WTC11 (cell line): Measurements from ENCODE around the gene KAZN. TPM values are rescaled to one million over a fixed set of nuclear protein-coding genes. Genes with fewer than 3 reads are reported as not detected.

Experiments
- ATAC-seq: fragments of 200-7000 bp; cut with Tn5 transposase; 2 replicates; pipeline ENCODE4 v1.10.0; 2021; ENCODE audit warnings: mild to moderate bottlenecking, moderate library complexity
- CTCF ChIA-PET: fragments of 300-600 bp; sonication (Branson Sonifier 250); formaldehyde crosslinking; loops from one replicate; lab custom pipeline; 2021; ENCODE audit warnings: antibody characterized with exemption; lab: Charles Lee
- POLR2A ChIA-PET: fragments of 350-600 bp; sonication (Branson Sonifier 250); formaldehyde crosslinking; loops from one replicate; lab custom pipeline; 2021; ENCODE audit warnings: antibody characterized with exemption; lab: Charles Lee
- DNase-seq: peaks from one replicate; pipeline ENCODE4 v3.0.0; 2021; ENCODE audit warnings: low spot score
- H3K27ac Mint-ChIP-seq: 2 replicates; pipeline ENCODE4 v1.8.0; 2021; ENCODE audit warnings: mixed read lengths
- H3K27me3 Mint-ChIP-seq: 2 replicates; pipeline ENCODE4 v1.8.0; 2021; ENCODE audit warnings: low read depth, mild to moderate bottlenecking, moderate library complexity, mixed read lengths
- H3K36me3 Mint-ChIP-seq: 2 replicates; pipeline ENCODE4 v1.8.0; 2021; ENCODE audit warnings: mixed read lengths
- H3K4me1 Mint-ChIP-seq: 2 replicates; pipeline ENCODE4 v1.8.0; 2022; ENCODE audit warnings: mixed read lengths
- H3K4me3 Mint-ChIP-seq: 2 replicates; pipeline ENCODE4 v1.8.0; 2021; ENCODE audit warnings: mild to moderate bottlenecking, moderate library complexity, mixed read lengths
- H3K9me3 Mint-ChIP-seq: 2 replicates; pipeline ENCODE4 v1.8.0; 2021; ENCODE audit warnings: mixed read lengths
- AFF4 ChIP-seq: sonication (generic); formaldehyde crosslinking; IDR thresholded peaks from 2 replicates; pipeline ENCODE4 v1.8.1; 2023; ENCODE audit warnings: mild to moderate bottlenecking, missing genetic modification reagents, borderline replicate concordance
- ATF1 ChIP-seq: sonication (generic); formaldehyde crosslinking; IDR thresholded peaks from 2 replicates; pipeline ENCODE4 v1.8.1; 2023; ENCODE audit warnings: mild to moderate bottlenecking, moderate library complexity, missing genetic modification reagents
- CREB1 ChIP-seq: sonication (generic); formaldehyde crosslinking; IDR thresholded peaks from 2 replicates; pipeline ENCODE4 v1.8.0; 2023; ENCODE audit warnings: mild to moderate bottlenecking, missing genetic modification reagents
- ETV6 ChIP-seq: sonication (generic); formaldehyde crosslinking; IDR thresholded peaks from 2 replicates; pipeline ENCODE4 v1.8.1; 2022; ENCODE audit warnings: mild to moderate bottlenecking, missing genetic modification reagents
- FOXP1 ChIP-seq: sonication (generic); formaldehyde crosslinking; IDR thresholded peaks from 2 replicates; pipeline ENCODE4 v1.8.0; 2022; ENCODE audit warnings: missing genetic modification reagents, mild to moderate bottlenecking, moderate library complexity, borderline replicate concordance
- GABPB1 ChIP-seq: sonication (generic); formaldehyde crosslinking; IDR thresholded peaks from 2 replicates; pipeline ENCODE4 v1.8.1; 2023; ENCODE audit warnings: mild to moderate bottlenecking, missing genetic modification reagents
- JAZF1 ChIP-seq: fragments of 250-450 bp; sonication (Bioruptor Pico); IDR thresholded peaks from 2 replicates; pipeline ENCODE4 v1.9.0; 2021; ENCODE audit warnings: moderate library complexity, mild to moderate bottlenecking, inconsistent platforms
- MXD4 ChIP-seq: fragments of 250-450 bp; sonication (Bioruptor Pico); IDR thresholded peaks from 2 replicates; pipeline ENCODE4 v1.8.0; 2021; ENCODE audit warnings: mild to moderate bottlenecking, moderate library complexity, borderline replicate concordance
- NFATC4 ChIP-seq: fragments of 250-450 bp; sonication (Bioruptor Pico); IDR thresholded peaks from 2 replicates; pipeline ENCODE4 v1.9.0; 2021; ENCODE audit warnings: mild to moderate bottlenecking
- SMAD4 ChIP-seq: sonication (generic); formaldehyde crosslinking; IDR thresholded peaks from 2 replicates; pipeline ENCODE4 v1.8.0; 2022; ENCODE audit warnings: mild to moderate bottlenecking, missing genetic modification reagents
- TCF7 ChIP-seq: sonication (generic); formaldehyde crosslinking; IDR thresholded peaks from 2 replicates; pipeline ENCODE4 v1.8.0; 2022; ENCODE audit warnings: mild to moderate bottlenecking, low read depth, missing genetic modification reagents, moderate library complexity
- USF2 ChIP-seq: sonication (generic); formaldehyde crosslinking; IDR thresholded peaks from 2 replicates; pipeline ENCODE4 v1.8.1; 2023; ENCODE audit warnings: mild to moderate bottlenecking, missing genetic modification reagents, moderate library complexity
- ZBTB21 ChIP-seq: sonication (generic); formaldehyde crosslinking; IDR thresholded peaks from 2 replicates; pipeline ENCODE4 v1.8.1; 2023; ENCODE audit warnings: mild to moderate bottlenecking, missing genetic modification reagents, borderline replicate concordance
- ZNF423 ChIP-seq: fragments of 250-450 bp; sonication (Bioruptor Pico); IDR thresholded peaks from 2 replicates; pipeline ENCODE4 v2.1.2; 2022; ENCODE audit warnings: mild to moderate bottlenecking, moderate library complexity
- total RNA-seq: library from RNA; stranded (reverse); gene quantifications from 3 replicates; pipeline ENCODE4 v1.2.3, GENCODE V29; 2021
- TF ChIP-seq, protein P1 (sequence below): fragments of 250-450 bp; sonication (Bioruptor Pico); conservative IDR thresholded peaks from 2 replicates; pipeline ENCODE4 v1.9.0; 2021; ENCODE audit warnings: mild to moderate bottlenecking
- TF ChIP-seq, protein P2 (sequence below): sonication (generic); formaldehyde crosslinking; IDR thresholded peaks from 2 replicates; pipeline ENCODE4 v1.8.0; 2023; ENCODE audit warnings: mild to moderate bottlenecking, missing genetic modification reagents

The KAZN gene
- total RNA-seq, 1 experiment from 2014 or later: 19.9 TPM

DNA sequence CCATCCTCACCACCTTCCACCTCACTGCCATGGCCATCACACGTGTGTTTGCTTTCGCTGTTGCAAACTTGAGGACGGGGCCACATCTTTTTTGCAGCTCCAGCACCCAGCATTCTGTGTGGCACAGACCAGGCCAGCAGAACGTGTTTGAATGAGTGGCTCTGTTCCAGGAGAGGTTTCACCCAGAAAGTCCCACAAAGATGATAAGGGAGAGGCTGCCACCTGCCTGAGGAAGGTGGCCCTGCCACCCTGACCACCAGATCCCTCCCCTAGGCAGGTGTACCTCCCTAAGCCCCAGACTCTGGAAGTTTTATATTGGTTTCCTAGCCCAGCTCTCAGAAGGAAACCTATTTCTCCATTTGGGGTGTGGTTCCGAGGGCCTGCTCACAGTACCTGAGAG is 252.1 kb downstream of the KAZN start:
- peak; percentile 73 for ATAC-seq

More for the DNA sequence above, 252.1 kb downstream of the KAZN start:
- no peak overlapping the region for H3K27ac Mint-ChIP-seq
- no peak overlapping the region for H3K4me3 Mint-ChIP-seq
- no peaks in the 10 kb centered on the region for H3K36me3 Mint-ChIP-seq
- peaks cover 1% of the 10 kb centered on the region for H3K9me3 Mint-ChIP-seq
- H3K27me3 Mint-ChIP-seq: no peaks in the 10 kb centered on the region
- no peak for TF ChIP-seq TCF7 (CRISPR knock-in tag)
- TF ChIP-seq SMAD4 (CRISPR knock-in tag): no peak
- TF ChIP-seq USF2: no peak
- no peak for TF ChIP-seq ZBTB21 (CRISPR knock-in tag)
- no peak for TF ChIP-seq GABPB1 (CRISPR knock-in tag)
- TF ChIP-seq, protein P1, sequence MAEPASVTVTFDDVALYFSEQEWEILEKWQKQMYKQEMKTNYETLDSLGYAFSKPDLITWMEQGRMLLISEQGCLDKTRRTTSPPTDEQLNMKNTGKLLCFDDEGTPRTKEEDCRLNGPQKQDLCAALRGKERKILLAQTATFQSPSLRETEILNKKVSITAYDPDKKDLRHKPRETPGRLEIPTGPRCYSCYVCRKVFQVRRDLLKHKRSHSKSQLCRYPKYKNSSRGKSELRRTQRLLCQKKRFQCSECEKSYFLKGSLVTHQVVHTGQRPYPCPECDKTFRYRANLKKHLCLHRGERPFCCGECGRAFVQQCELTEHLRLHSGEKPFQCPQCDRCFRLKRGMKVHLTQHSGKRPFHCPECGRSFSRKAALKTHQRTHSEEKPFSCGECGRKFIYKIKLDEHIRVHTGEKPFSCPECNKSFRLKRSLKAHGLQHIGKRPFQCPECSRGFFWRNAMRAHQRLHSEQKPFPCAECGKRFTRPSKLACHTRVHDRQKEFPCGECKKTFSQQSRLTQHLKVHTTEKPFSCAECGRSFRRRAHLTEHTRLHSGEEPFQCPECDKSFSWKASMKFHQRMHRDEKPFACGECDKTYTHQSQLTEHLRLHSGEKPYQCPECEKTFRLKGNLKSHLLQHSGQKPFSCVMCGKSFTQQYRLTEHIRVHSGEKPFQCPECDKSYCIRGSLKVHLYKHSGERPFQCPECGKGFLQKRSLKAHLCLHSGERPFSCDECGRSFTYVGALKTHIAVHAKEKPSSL: no peak
- TF ChIP-seq ATF1 (CRISPR knock-in tag): no peak
- TF ChIP-seq JAZF1 (CRISPR knock-in tag): no peak
- no peak for TF ChIP-seq NFATC4 (CRISPR knock-in tag)
- TF ChIP-seq MXD4 (CRISPR knock-in tag): no peak
- no peak for TF ChIP-seq AFF4 (CRISPR knock-in tag)
- no peak for TF ChIP-seq CREB1 (CRISPR knock-in tag)
- TF ChIP-seq ETV6 (CRISPR knock-in tag): no peak
- TF ChIP-seq FOXP1 (CRISPR knock-in tag): no peak
- TF ChIP-seq ZNF423 (CRISPR knock-in tag): no peak
- TF ChIP-seq, protein P2, sequence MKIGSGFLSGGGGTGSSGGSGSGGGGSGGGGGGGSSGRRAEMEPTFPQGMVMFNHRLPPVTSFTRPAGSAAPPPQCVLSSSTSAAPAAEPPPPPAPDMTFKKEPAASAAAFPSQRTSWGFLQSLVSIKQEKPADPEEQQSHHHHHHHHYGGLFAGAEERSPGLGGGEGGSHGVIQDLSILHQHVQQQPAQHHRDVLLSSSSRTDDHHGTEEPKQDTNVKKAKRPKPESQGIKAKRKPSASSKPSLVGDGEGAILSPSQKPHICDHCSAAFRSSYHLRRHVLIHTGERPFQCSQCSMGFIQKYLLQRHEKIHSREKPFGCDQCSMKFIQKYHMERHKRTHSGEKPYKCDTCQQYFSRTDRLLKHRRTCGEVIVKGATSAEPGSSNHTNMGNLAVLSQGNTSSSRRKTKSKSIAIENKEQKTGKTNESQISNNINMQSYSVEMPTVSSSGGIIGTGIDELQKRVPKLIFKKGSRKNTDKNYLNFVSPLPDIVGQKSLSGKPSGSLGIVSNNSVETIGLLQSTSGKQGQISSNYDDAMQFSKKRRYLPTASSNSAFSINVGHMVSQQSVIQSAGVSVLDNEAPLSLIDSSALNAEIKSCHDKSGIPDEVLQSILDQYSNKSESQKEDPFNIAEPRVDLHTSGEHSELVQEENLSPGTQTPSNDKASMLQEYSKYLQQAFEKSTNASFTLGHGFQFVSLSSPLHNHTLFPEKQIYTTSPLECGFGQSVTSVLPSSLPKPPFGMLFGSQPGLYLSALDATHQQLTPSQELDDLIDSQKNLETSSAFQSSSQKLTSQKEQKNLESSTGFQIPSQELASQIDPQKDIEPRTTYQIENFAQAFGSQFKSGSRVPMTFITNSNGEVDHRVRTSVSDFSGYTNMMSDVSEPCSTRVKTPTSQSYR (CRISPR knock-in tag): no peak
- TF ChIP-seq, all 79 proteins: peak for 0
- POLR2A ChIA-PET: no interaction called here
- peak; percentile 19 for DNase-seq
- CTCF ChIA-PET: interaction anchor here (1.3 kb wide), 1 partner anchor 196 kb away, joined by 3 read pairs; no protein-coding TSS in a partner anchor
- H3K4me1 Mint-ChIP-seq: 0 out of 2 replicates have a peak, but pooled peaks cover 4% of the 10 kb centered on the region
